ENCODE results near the gene INHBA. TPM values are rescaled to one million over a fixed set of nuclear protein-coding genes. Genes with fewer than 3 reads are reported as not detected.

The INHBA gene
- total RNA-seq, 1 donor from 2014 or later: 601 TPM

- Mint-ChIP-seq H3K36me3 (ENCODE audit: low read depth) (no peaks in the 10 kb centered on the region), H3K4me1 (ENCODE audit: low read depth) (no peaks in the 10 kb centered on the region), H3K27ac (ENCODE audit: unreplicated experiment) (no peak overlapping the region)
Measured at GRCh38 chr7:41648501-41648900, 54.4 kb downstream of the INHBA start.

GRCh38 chr7:41643616-41644015, 59.3 kb downstream of the INHBA start:
- H3K4me1 Mint-ChIP-seq (ENCODE audit: low read depth): peaks cover 7% of the 10 kb centered on the region
- TF ChIP-seq, protein P1, sequence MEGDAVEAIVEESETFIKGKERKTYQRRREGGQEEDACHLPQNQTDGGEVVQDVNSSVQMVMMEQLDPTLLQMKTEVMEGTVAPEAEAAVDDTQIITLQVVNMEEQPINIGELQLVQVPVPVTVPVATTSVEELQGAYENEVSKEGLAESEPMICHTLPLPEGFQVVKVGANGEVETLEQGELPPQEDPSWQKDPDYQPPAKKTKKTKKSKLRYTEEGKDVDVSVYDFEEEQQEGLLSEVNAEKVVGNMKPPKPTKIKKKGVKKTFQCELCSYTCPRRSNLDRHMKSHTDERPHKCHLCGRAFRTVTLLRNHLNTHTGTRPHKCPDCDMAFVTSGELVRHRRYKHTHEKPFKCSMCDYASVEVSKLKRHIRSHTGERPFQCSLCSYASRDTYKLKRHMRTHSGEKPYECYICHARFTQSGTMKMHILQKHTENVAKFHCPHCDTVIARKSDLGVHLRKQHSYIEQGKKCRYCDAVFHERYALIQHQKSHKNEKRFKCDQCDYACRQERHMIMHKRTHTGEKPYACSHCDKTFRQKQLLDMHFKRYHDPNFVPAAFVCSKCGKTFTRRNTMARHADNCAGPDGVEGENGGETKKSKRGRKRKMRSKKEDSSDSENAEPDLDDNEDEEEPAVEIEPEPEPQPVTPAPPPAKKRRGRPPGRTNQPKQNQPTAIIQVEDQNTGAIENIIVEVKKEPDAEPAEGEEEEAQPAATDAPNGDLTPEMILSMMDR (IDR thresholded peaks at IDR 0.05): no peak

More at GRCh38 chr7:41648501-41648900, 54.4 kb downstream of the INHBA start:
- Mint-ChIP-seq H3K9me3 (ENCODE audit: low read depth) (no peaks in the 10 kb centered on the region), H3K4me3 (ENCODE audit: unreplicated experiment) (no peak overlapping the region), H3K27me3 (ENCODE audit: low read depth) (no peaks in the 10 kb centered on the region)
- no peak for DNase-seq (ENCODE audit: low spot score)
- TF ChIP-seq, protein P1 (IDR thresholded peaks at IDR 0.05): no peak

GRCh38 chr7:41641665-41642014, 61.2 kb downstream of the INHBA start:
- no peak for DNase-seq (ENCODE audit: low spot score)
- H3K36me3 Mint-ChIP-seq (ENCODE audit: low read depth): no peaks in the 10 kb centered on the region
- H3K4me3 Mint-ChIP-seq (ENCODE audit: unreplicated experiment): no peak overlapping the region
- H3K27me3 Mint-ChIP-seq (ENCODE audit: low read depth): no peaks in the 10 kb centered on the region
- TF ChIP-seq, protein P1 (IDR thresholded peaks at IDR 0.05): no peak
- H3K9me3 Mint-ChIP-seq (ENCODE audit: low read depth): no peaks in the 10 kb centered on the region
- no peak overlapping the region for H3K27ac Mint-ChIP-seq (ENCODE audit: unreplicated experiment)
- peaks cover 10% of the 10 kb centered on the region for H3K4me1 Mint-ChIP-seq (ENCODE audit: low read depth)

More at GRCh38 chr7:41643616-41644015, 59.3 kb downstream of the INHBA start:
- DNase-seq (ENCODE audit: low spot score): no peak
- no peak overlapping the region for H3K27ac Mint-ChIP-seq (ENCODE audit: unreplicated experiment)
- no peaks in the 10 kb centered on the region for H3K9me3 Mint-ChIP-seq (ENCODE audit: low read depth)
- no peaks in the 10 kb centered on the region for H3K27me3 Mint-ChIP-seq (ENCODE audit: low read depth)
- H3K36me3 Mint-ChIP-seq (ENCODE audit: low read depth): no peaks in the 10 kb centered on the region
- no peak overlapping the region for H3K4me3 Mint-ChIP-seq (ENCODE audit: unreplicated experiment)

DNA sequence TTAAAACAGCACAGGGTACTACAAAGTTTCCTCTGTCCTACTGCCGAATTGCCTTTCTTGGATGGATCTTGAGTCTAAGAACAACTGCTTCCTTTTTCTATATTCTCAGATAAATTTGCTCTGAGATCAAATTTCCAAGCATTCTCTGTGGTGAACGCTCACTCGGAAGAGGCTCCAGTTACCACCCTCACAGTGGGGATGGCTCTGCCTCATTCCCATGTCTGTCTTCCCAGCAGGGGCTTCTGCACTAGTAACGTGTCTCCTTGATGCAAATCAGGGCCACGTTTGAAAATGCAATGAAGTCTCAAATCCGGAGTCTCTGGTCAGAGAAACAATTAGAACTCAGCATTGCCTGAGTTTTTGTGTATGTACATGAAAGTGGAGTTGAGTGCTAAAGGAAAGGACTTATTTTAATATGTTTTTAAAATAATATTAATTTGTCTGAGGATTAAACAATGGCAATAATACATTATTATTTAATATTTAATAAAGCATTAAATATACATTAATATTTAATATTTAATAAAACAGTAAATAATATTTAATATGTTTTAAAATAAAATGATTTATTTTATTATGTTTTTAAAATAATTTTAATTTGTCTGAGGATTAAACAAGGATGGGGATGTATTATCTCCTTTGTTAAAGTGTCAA, 61.8 kb downstream of the INHBA start:
- H3K27ac Mint-ChIP-seq (ENCODE audit: unreplicated experiment): peak overlapping the region; percentile 45
- no peak for DNase-seq (ENCODE audit: low spot score)
- H3K9me3 Mint-ChIP-seq (ENCODE audit: low read depth): no peaks in the 10 kb centered on the region
- H3K4me1 Mint-ChIP-seq (ENCODE audit: low read depth): peaks cover 10% of the 10 kb centered on the region
- H3K4me3 Mint-ChIP-seq (ENCODE audit: unreplicated experiment): peak overlapping the region; percentile 28
- TF ChIP-seq, protein P1 (IDR thresholded peaks at IDR 0.05): no peak
- H3K36me3 Mint-ChIP-seq (ENCODE audit: low read depth): no peaks in the 10 kb centered on the region
- no peaks in the 10 kb centered on the region for H3K27me3 Mint-ChIP-seq (ENCODE audit: low read depth)

DNA sequence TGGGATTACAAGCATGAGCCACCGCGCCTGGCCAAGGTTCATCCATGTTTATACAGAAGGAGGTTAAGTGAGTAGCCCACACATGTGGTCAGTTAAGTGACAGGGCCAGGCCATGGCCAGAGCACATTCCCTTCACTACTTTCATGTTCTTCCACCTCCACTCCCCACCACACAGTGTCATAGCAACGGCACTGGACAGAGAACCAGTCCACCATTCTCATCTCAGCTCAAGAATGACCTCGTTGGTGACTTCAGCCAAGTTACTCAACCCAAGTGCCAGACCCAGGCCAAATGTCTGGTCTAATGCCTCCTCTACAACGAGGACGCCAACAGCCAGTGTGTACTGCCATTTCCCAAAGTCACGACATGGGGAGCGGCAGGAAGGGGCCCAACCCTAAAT, 62.4 kb downstream of the INHBA start:
- H3K9me3 Mint-ChIP-seq (ENCODE audit: low read depth): no peaks in the 10 kb centered on the region
- peaks cover 10% of the 10 kb centered on the region for H3K4me1 Mint-ChIP-seq (ENCODE audit: low read depth)
- no peaks in the 10 kb centered on the region for H3K36me3 Mint-ChIP-seq (ENCODE audit: low read depth)
- TF ChIP-seq, protein P1 (IDR thresholded peaks at IDR 0.05): no peak
- DNase-seq (ENCODE audit: low spot score): no peak
- H3K27ac Mint-ChIP-seq (ENCODE audit: unreplicated experiment): no peak overlapping the region
- no peak overlapping the region for H3K4me3 Mint-ChIP-seq (ENCODE audit: unreplicated experiment)
- H3K27me3 Mint-ChIP-seq (ENCODE audit: low read depth): no peaks in the 10 kb centered on the region
